Activated T-helper 17 cell treated with anti-CD3 and anti-CD28 coated beads, Interleukin-2, amount 50 U/mL, for 72 hours (primary cell): Measurements from ENCODE around the gene MOCS3. TPM values are rescaled to one million over a fixed set of nuclear protein-coding genes. Genes with fewer than 3 reads are reported as not detected.
"Not testable (repeated sequence)": the region's sequence is repeated elsewhere in the genome, so short reads cannot be mapped to it uniquely, and the experiment has no call there.

ENCODE experiments used
- ATAC-seq: fragments of 150-1000 bp; cut with Tn5 transposase; replicated peaks from 2 replicates; pipeline ENCODE4 v1.10.0; 2021; ENCODE audit warnings: mild to moderate bottlenecking, moderate library complexity
- H3K27ac Mint-ChIP-seq: one replicate; pipeline ENCODE4 v1.8.0; 2022; ENCODE audit warnings: mixed read lengths
- H3K27me3 Mint-ChIP-seq: one replicate; pipeline ENCODE4 v1.8.0; 2022; ENCODE audit warnings: mixed read lengths
- H3K36me3 Mint-ChIP-seq: one replicate; pipeline ENCODE4 v1.8.0; 2022; ENCODE audit warnings: low read depth, mild to moderate bottlenecking, mixed read lengths
- H3K4me1 Mint-ChIP-seq: one replicate; pipeline ENCODE4 v1.8.0; 2022; ENCODE audit warnings: mixed read lengths
- H3K4me3 Mint-ChIP-seq: one replicate; pipeline ENCODE4 v1.8.0; 2022; ENCODE audit warnings: mild to moderate bottlenecking, mixed read lengths
- H3K9me3 Mint-ChIP-seq: one replicate; pipeline ENCODE4 v1.8.0; 2022; ENCODE audit warnings: mixed read lengths
- total RNA-seq, 2 donors: library from RNA; stranded (reverse); gene quantifications; one replicate each; pipeline ENCODE4 v1.2.3, GENCODE V29; 2022

Gene MOCS3
- total RNA-seq, 2 donors from 2014 or later: 3.0 to 5.4 TPM

DNA sequence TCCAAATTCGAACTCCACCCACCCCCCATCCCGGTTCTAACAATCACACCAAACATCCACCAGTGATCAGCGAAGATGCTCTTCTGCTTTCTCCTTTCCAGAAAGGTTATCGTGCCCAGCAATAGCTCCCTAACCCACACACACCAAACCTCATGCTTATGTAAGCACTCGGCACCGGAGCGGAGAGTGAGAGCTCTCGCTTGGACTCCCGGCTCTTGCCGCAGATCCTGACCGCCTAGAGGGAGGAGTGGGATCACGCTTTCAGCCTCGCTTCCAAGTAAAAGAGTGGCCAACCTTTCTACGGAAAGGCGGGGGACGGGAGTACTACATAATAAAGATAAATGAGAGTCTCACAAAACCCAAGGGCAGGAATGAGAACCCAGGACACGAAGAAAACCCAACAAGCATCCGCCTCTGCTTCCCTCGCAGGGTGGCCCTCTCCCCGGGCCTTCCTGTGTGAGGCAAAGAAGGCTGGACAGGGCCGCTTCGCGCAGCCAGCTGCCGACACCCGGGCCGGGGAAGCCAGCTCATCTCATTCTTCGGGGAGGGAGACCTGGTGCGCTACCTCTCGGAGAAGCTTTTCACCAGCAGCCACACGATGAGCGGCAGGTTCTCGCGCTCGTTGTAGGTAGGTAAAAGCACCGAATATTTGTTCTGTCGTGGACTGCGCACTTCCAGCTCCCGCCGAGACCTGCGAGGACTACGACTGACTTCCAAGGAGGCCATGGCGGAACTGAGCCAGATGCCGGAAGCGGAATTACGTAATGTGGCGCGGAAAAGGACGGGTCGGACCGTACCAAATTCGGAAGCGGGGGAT lies 612 bp upstream of the MOCS3 start, which contains the start of gene DPM1:
TSS of gene DPM1 (minus strand) at position 735 of the 817 bp plus-strand sequence. CDS start at position 726, 9 bp downstream.
- Mint-ChIP-seq H3K27ac (peak within 1 kb of the TSS; percentile 100), H3K4me3 (peak within 1 kb of the TSS; percentile 97), H3K9me3 (no peaks in the 10 kb centered on the region), H3K4me1 (peaks cover 14% of the 10 kb centered on the region), H3K27me3 (no peaks in the 10 kb centered on the region), H3K36me3 (peaks cover 88% of the 10 kb centered on the region)
- ATAC-seq: peak; percentile 89

DNA sequence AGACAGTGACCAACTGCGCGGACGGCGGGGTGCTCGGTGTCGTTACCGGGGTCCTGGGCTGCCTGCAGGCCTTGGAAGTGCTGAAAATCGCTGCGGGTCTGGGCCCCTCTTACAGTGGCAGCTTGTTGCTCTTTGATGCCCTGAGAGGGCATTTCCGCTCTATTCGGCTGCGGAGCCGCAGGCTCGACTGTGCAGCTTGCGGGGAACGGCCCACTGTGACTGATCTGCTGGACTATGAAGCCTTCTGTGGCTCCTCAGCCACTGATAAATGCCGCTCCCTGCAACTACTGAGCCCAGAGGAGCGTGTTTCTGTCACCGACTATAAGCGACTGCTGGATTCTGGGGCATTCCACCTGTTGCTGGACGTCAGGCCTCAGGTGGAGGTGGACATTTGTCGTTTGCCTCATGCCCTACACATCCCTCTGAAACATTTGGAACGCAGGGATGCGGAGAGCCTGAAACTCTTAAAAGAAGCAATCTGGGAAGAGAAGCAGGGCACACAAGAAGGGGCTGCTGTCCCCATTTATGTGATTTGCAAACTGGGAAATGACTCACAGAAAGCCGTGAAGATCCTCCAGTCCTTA lies 1.0 kb downstream of the MOCS3 start:
- H3K4me3 Mint-ChIP-seq: peak overlapping the region; percentile 97
- no peaks in the 10 kb centered on the region for H3K27me3 Mint-ChIP-seq
- no peak for ATAC-seq
- no peaks in the 10 kb centered on the region for H3K9me3 Mint-ChIP-seq
- peak overlapping the region; percentile 100 for H3K27ac Mint-ChIP-seq
- peaks cover 14% of the 10 kb centered on the region for H3K4me1 Mint-ChIP-seq
- H3K36me3 Mint-ChIP-seq: peaks cover 71% of the 10 kb centered on the region

DNA sequence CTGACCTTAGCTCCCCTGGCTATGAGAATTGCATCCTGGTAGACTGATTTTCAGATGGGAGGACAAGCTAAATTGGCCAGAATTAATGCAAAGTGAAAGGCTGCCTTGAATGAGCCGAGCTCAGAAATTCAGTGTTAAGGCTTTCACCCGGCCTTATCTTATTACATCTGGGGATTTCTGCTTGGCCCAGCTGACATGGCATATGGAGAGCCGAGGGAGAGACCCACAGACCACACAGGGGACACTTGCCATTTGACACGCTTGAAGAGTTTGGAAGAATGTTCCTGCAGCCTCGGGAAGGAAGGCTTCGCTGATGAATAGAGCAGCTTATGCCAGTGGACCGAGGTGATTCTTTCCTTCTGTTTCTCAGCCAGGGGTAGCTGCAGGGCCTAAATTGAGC lies 9.0 kb downstream of the MOCS3 start:
- Mint-ChIP-seq H3K27ac (no peak overlapping the region), H3K36me3 (no peaks in the 10 kb centered on the region), H3K4me3 (no peak overlapping the region), H3K4me1 (no peaks in the 10 kb centered on the region), H3K9me3 (no peaks in the 10 kb centered on the region), H3K27me3 (peaks cover 2% of the 10 kb centered on the region)
- ATAC-seq: no peak

DNA sequence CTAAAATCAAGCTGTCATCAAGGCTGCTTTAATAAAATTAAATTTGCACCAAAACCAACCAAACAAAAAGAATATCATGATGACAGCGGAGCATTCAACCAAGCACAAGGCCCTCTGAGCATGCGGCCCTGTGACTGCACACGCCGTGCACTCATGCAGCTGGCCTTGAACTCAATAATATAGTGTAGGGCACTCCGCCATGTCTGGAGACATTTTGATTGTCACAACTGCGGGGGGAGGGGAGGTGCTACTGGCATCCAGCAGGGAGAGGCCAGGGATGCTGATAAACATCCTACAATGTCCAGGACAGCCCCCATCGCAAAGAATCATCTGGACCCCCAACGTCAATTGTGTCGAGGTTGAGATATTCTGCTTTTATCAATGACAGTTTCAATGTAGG lies 9.7 kb downstream of the MOCS3 start:
- H3K27ac Mint-ChIP-seq: no peak overlapping the region
- no peaks in the 10 kb centered on the region for H3K4me1 Mint-ChIP-seq
- no peaks in the 10 kb centered on the region for H3K9me3 Mint-ChIP-seq
- peaks cover 2% of the 10 kb centered on the region for H3K27me3 Mint-ChIP-seq
- H3K4me3 Mint-ChIP-seq: no peak overlapping the region
- no peak for ATAC-seq
- no peaks in the 10 kb centered on the region for H3K36me3 Mint-ChIP-seq

DNA sequence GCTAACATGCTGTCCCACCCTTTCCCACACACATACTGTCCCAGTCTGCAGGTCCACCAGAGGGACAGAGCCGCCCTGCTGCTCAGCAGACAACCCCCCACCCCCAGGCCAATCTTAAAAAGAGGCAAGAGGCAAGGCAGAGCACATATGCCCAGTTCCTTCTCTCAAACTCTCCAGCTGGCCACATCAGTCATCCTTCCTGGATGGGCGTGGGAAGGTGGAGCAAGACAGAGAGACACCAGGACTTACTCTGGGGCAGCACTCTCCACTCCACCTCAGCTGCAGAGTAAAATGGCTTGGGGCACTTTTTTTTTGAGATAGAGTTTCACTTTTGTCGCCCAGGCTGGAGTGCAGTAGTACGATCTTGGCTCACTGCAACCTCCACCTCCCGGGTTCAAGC lies 10.8 kb downstream of the MOCS3 start:
- Mint-ChIP-seq H3K4me1 (no peaks in the 10 kb centered on the region), H3K27me3 (peaks cover 2% of the 10 kb centered on the region), H3K27ac (no peak overlapping the region), H3K4me3 (no peak overlapping the region), H3K36me3 (no peaks in the 10 kb centered on the region), H3K9me3 (no peaks in the 10 kb centered on the region)
- no peak for ATAC-seq

DNA sequence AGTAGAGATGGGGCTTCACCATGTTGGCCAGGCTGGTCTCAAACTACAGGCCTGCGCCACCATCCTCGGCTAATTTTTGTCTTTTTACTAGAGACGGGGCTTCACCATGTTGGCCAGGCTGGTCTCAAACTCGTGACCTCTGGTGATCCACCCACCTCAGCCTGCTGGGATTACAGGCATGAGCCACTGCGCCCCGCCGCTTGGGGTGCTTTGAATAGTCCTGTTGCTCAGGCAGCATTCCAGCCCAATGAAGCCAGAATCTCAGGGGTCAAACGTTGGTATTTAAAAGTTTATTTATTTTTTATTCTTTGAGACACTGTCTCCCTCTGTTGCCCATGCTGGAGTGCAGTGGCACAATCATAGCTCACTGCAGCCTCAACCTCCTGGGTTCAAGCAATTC lies 11.3 kb downstream of the MOCS3 start:
- Mint-ChIP-seq H3K27ac (no peak overlapping the region), H3K27me3 (peaks cover 6% of the 10 kb centered on the region), H3K4me1 (no peaks in the 10 kb centered on the region), H3K36me3 (no peaks in the 10 kb centered on the region), H3K9me3 (no peaks in the 10 kb centered on the region), H3K4me3 (no peak overlapping the region)
- no peak for ATAC-seq

DNA sequence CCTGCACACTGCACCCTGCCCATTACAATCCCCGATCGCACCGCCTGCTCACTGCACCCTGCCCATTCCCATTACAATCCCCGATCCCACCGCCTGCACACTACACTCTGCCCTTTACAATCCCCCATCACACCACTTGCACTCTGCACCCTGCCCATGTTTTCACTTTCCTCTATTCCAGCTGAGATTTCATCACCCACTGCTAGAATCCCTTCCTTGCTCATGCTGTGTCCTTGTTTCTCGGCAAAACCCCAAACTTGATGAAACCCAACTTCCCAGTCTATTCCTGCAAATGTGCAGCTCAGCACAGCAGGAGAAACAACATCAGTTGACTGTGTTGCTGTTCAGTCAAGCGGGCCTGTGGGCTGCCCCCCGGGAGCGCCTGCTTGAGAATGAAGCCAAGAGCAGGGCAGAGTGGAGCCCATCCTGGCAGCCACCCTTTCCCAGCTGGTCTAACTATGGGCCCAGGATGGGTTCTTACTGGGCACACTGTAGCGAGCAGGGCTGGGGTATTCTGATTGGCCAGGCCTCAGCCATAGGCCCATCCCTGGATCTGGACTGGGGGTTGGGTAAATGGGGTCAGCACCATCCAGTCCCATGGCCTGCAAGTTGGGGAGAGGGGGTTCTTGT lies 17.2 kb downstream of the MOCS3 start:
- H3K4me1 Mint-ChIP-seq: peaks cover 15% of the 10 kb centered on the region
- no peak overlapping the region for H3K27ac Mint-ChIP-seq
- no peak for ATAC-seq
- peaks cover 29% of the 10 kb centered on the region for H3K27me3 Mint-ChIP-seq
- no peaks in the 10 kb centered on the region for H3K9me3 Mint-ChIP-seq
- H3K4me3 Mint-ChIP-seq: no peak overlapping the region
- H3K36me3 Mint-ChIP-seq: no peaks in the 10 kb centered on the region

DNA sequence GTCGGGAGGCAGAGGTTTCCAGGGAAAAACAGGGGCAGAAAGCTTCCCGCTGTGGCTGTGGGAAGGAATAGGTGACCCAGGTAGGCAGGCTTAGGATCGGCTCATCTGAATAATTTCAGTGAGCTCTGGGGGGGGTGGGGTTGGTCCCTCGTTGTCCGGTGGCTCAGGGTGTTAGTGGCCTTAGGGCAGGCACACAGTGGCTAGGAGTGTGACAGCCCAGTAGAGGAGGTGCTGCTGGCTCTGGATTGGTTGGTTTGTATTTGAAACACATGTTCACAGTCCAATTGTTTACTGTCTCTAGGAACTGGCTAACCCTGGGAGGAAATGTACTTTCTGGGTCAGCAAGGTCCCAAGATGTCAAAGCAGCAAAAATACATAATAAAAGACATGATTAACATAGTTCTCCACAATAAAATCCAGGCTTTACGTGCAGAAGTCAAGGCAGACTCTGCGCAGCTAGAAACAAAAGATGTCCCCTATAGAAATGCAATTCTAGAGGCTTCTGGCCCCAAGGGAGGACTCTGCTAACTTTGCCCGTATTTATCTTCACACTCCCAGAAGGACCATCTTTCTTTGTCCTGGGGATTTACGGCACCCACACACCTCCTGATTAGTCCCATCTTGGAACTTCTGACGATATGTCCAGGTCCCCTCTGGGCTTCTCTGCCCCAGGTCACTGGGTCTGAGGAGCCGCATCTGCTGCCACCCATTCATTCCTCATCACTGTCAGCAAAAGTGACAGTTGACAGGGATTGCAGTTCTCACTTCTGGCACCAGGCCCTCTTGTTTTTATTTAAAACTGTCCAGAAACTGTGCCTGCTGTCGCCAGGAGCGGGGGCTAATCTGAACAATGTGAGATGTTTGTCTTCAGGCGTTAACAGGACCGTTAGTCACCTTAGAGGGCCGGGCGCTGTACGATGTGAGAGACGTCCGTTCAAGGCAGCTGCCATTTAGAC lies 18.7 kb downstream of the MOCS3 start:
- no peaks in the 10 kb centered on the region for H3K36me3 Mint-ChIP-seq
- no peak overlapping the region for H3K27ac Mint-ChIP-seq
- H3K9me3 Mint-ChIP-seq: no peaks in the 10 kb centered on the region
- peaks cover 26% of the 10 kb centered on the region for H3K27me3 Mint-ChIP-seq
- H3K4me1 Mint-ChIP-seq: peaks cover 15% of the 10 kb centered on the region
- no peak overlapping the region for H3K4me3 Mint-ChIP-seq
- no peak for ATAC-seq

DNA sequence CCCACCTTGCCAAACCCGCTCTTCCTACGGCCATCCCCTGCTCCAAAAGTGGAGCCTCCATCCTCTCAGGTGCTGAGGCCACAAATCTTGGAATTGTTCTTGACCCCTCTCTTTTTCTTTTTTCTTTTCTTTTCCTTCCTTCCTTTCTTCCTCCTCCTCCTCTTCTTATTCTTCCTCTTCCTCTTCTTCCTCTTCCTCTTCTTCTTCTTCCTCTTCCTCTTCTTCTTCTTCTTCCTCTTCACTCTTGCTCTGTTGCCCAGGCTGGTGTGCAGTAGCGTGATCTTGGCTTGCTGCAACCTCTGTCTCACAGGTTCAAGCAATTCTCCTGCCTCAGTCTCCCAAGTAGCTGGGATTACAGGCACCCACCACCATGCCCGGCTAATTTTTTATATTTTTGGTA lies 19.9 kb downstream of the MOCS3 start:
- H3K27me3 Mint-ChIP-seq: peaks cover 35% of the 10 kb centered on the region
- not testable (repeated sequence) for ATAC-seq, H3K4me3 Mint-ChIP-seq, H3K9me3 Mint-ChIP-seq, H3K36me3 Mint-ChIP-seq
- H3K27ac Mint-ChIP-seq: peak overlapping the region; percentile 90
- H3K4me1 Mint-ChIP-seq: peaks cover 15% of the 10 kb centered on the region

DNA sequence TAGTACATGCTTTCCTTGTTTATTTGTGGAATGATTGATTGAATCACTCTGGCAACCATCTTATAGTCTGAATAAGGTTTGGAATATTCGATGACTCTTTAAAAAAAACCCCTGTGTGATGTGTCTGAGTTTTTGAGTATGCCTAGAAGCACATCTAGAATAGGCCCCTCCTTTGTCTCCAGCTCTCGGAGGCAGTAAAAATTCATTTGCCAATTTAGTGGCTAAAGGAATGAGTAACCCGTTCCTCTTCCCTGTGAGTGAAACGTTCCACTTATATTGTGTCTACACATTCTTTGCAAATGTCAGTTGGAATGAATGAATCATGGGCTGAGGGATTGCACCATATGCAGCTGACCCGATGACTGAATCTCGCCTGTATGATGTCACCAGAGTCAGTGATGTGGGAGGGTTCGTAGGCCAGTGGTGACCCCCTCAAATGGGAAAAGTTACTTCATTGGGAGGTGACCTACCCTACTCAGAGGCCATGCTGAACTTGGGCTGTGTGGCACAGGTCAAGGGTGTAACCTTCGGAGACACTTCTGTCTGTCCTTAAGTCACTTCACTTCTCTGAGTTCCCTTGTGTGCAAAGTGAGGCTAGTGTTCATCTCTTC lies 21.6 kb downstream of the MOCS3 start:
- Mint-ChIP-seq H3K36me3 (no peaks in the 10 kb centered on the region), H3K4me1 (peaks cover 15% of the 10 kb centered on the region), H3K4me3 (peak overlapping the region; percentile 58), H3K9me3 (no peaks in the 10 kb centered on the region), H3K27me3 (peaks cover 34% of the 10 kb centered on the region), H3K27ac (peak overlapping the region; percentile 90)
- peak; percentile 90 for ATAC-seq

DNA sequence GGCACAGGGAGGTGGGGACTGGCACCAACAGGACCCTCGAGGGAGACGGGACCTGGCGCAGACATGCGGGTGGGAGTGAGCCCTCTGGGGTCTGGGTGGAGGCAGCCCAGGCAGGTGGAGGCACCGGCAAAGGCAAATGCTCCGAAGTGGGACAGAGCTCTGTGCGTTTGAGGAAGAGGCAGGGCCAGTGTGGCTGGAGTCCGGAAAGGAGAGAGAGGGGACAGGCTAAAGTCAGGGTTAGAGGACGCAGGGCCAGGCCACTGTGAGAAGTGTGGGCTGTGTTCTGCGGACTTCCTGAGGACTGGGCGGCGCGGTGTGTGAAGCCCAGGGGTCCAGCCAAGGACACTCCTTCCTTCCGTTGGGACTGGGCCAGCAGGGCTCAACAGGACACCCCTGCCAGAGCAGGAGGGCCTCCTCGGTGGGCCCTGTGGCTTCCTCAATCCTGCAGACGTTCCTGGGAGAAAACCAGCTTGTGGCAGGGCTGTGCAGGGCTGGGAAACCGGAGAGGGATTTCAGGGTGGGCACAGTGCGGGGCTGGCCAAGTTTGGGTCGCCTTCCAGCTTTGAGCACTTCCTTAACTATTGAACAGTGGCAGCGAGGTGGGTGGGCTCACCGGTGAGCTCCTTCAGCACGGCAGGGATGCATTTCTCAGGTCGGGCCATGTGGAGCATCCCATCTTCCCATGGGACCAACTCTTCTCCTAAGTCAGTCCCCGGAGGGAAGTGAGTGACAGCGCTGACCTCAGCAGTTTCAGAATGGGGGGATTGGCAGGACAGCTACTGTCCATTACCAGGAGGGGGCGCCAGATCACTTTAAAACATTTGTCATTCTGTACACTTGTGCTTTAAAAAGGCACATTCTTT lies 22.5 kb downstream of the MOCS3 start:
- Mint-ChIP-seq H3K9me3 (no peaks in the 10 kb centered on the region), H3K4me3 (peak overlapping the region; percentile 58), H3K27ac (peak overlapping the region; percentile 90), H3K4me1 (peaks cover 15% of the 10 kb centered on the region), H3K36me3 (no peaks in the 10 kb centered on the region), H3K27me3 (peaks cover 29% of the 10 kb centered on the region)
- no peak for ATAC-seq

DNA sequence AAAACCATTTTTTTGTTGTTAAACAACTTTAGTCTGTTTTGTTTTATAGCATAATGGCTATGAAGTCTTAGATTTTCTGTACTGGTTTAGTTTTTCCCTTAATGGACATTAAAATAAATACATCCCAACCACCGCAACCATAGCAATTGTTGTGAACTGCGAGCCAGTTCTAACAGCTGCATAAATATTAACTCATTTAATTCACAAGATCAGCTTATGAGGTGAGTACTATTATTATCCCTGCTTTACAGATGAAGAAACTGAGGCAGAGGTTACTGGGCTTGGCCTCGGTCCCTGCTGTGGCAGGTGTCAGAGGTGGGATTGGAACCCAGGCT lies 23.1 kb downstream of the MOCS3 start:
- no peaks in the 10 kb centered on the region for H3K9me3 Mint-ChIP-seq
- H3K36me3 Mint-ChIP-seq: no peaks in the 10 kb centered on the region
- no peak overlapping the region for H3K4me3 Mint-ChIP-seq
- H3K27ac Mint-ChIP-seq: peak overlapping the region; percentile 46
- H3K27me3 Mint-ChIP-seq: peaks cover 34% of the 10 kb centered on the region
- ATAC-seq: no peak
- peaks cover 15% of the 10 kb centered on the region for H3K4me1 Mint-ChIP-seq

DNA sequence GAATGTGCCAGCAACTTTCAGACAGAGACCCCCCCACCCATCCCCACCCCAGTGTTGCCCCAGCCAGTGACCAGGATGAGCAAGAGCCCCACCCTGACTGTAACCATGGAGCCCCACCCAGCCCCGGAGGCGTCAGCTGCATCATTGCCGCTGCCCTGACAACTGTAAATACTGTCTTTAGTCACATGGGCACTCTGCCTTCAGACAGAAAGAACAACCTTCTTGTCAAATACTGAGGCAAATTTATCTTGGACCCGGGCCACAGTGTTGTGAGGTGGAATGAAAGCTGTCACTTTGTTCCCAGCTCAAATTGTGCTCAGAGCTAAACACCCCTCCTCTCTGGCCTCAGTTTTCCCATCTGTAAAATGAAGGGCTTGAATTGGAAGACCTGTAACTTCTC lies 23.7 kb downstream of the MOCS3 start:
- Mint-ChIP-seq H3K27ac (no peak overlapping the region), H3K4me3 (no peak overlapping the region), H3K36me3 (no peaks in the 10 kb centered on the region), H3K4me1 (peaks cover 15% of the 10 kb centered on the region), H3K27me3 (peaks cover 39% of the 10 kb centered on the region), H3K9me3 (no peaks in the 10 kb centered on the region)
- no peak for ATAC-seq
